Panc1 (cell line): ENCODE data around the gene PTTG1IP. TPM values are rescaled to one million over a fixed set of nuclear protein-coding genes. Genes with fewer than 3 reads are reported as not detected.

Source experiments
- ATAC-seq: fragments of 200-7000 bp; cut with Tn5 transposase; 2 replicates; pipeline ENCODE4 v1.9.1; 2020; ENCODE audit warnings: mild to moderate bottlenecking, moderate library complexity
- BruUV-seq: library from RNA; stranded (reverse); fragments of 400-500 nt; replicated peaks from 2 replicates; lab custom pipeline; 2021; lab: Mats Ljungman, UMichigan
- CTCF ChIA-PET: fragments of 300-600 bp; sonication (Branson Sonifier 250); formaldehyde crosslinking; loops from one replicate; lab custom pipeline; 2022; ENCODE audit warnings: antibody characterized with exemption; lab: Charles Lee
- POLR2A ChIA-PET: fragments of 300-600 bp; sonication (Branson Sonifier 250); formaldehyde crosslinking; loops from one replicate; lab custom pipeline; 2022; ENCODE audit warnings: antibody characterized with exemption; lab: Charles Lee
- DNase-seq: peaks from one replicate; pipeline ENCODE4 v3.0.0-alpha.2; 2010; ENCODE audit warnings: low read depth, low spot score
- H3K27ac ChIP-seq: 2 replicates; pipeline ENCODE4 v1.5.1; 2011; ENCODE audit warnings: mild to moderate bottlenecking, low read length, inconsistent platforms
- H3K27me3 ChIP-seq: fragments of 200-500 bp; sonication (Bioruptor generic); 2 replicates; pipeline ENCODE4 v1.6.0; 2014; ENCODE audit warnings: low read length, inconsistent platforms; ENCODE audit not compliant: control insufficient read depth, insufficient read depth
- H3K36me3 ChIP-seq: fragments of 200-500 bp; sonication (Bioruptor generic); 2 replicates; pipeline ENCODE4 v1.5.1; 2014; ENCODE audit warnings: inconsistent platforms, mild to moderate bottlenecking, low read length, moderate library complexity; ENCODE audit not compliant: control insufficient read depth, insufficient read depth
- H3K4me1 ChIP-seq: 2 replicates; pipeline ENCODE4 v1.5.1; 2011; ENCODE audit warnings: inconsistent platforms, mild to moderate bottlenecking, low read length, moderate library complexity; ENCODE audit not compliant: control insufficient read depth, insufficient read depth
- H3K4me3 ChIP-seq, 2 experiments: 2 replicates each; pipeline ENCODE4 v1.5.1; 2011 to 2012; ENCODE audit warnings: low read depth in 2 of 2, low read length in 2 of 2, mild to moderate bottlenecking in 2 of 2, inconsistent platforms in 1 of 2, moderate library complexity in 1 of 2
- H3K9me3 ChIP-seq: fragments of 200-500 bp; sonication (Bioruptor generic); 2 replicates; pipeline ENCODE4 v1.5.1; 2014; ENCODE audit warnings: low read depth, mild to moderate bottlenecking, inconsistent platforms, low read length, moderate library complexity; ENCODE audit not compliant: control insufficient read depth, insufficient read depth
- POLR2AphosphoS5 ChIP-seq: IDR thresholded peaks from 2 replicates; pipeline ENCODE4 v1.6.1; 2012; ENCODE audit warnings: mild to moderate bottlenecking, low read depth, low read length, moderate library complexity
- SIN3A ChIP-seq: IDR thresholded peaks from 2 replicates; pipeline ENCODE4 v1.6.1; 2012; ENCODE audit warnings: low read depth, mild to moderate bottlenecking, low read length, moderate library complexity, borderline replicate concordance; ENCODE audit not compliant: insufficient read depth
- TCF7L2 ChIP-seq: IDR thresholded peaks from 2 replicates; pipeline ENCODE4 v1.6.1; 2011; ENCODE audit warnings: mild to moderate bottlenecking, low read depth, low read length, inconsistent platforms
- in situ Hi-C: cut with HindIII; loops from 2 replicates; pipeline ENCODE4 v1.10.0; 2016; ENCODE audit warnings: low sequenced_read_pairs, low pct_unique_long_range_greater_than_20kb
- intact Hi-C: fragments of 100-400 bp; cut with micrococcal nuclease; formaldehyde crosslinking; loops from one replicate; pipeline ENCODE4 v1.10.0; 2022; ENCODE audit not compliant: unreplicated experiment
- total RNA-seq: library from RNA; stranded (reverse); gene quantifications from one replicate; pipeline ENCODE4 v1.2.1, GENCODE V29; 2021; ENCODE audit not compliant: unreplicated experiment
- TF ChIP-seq, protein P1 (sequence below): fragments of 450-650 bp; IDR thresholded peaks from 2 replicates; pipeline ENCODE4 v1.5.1; 2017; ENCODE audit warnings: mild to moderate bottlenecking
- TF ChIP-seq, protein P2 (sequence below), 2 experiments: IDR thresholded peaks; 2 replicates each; pipeline ENCODE4 v1.6.1; 2011 to 2012; ENCODE audit warnings: low read depth in 2 of 2, control low read depth in 1 of 2, low read length in 1 of 2, mild to moderate bottlenecking in 1 of 2, moderate library complexity in 1 of 2; ENCODE audit not compliant: insufficient read depth in 1 of 2

Gene PTTG1IP
- total RNA-seq, 1 experiment from 2014 or later = 226 TPM

DNA sequence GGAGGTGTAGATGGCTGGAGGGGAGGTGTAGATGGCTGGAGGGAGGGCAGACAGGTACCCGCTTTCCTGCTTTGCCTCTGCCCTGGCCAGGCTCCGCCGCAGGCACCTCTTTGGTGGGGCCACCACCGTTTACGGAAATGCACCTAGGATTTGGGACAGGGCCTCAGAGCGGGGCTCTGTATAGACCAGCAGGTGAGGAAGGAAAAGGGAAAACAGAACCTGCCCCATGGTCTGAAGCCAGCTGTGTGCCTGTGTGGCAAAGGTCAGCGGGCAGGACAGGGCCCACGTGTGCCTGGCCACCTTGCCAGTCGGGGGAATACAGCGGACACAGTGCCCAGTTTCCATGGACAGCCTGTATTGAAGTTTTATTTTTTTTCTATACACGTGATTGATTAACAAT, 12.1 kb upstream of the PTTG1IP start:
- H3K4me3 ChIP-seq = no peak overlapping the region
- intact Hi-C loops = no loop called here
- ChIA-PET CTCF (no interaction called here), POLR2A (no interaction called here)
- in situ Hi-C loops = no loop called here
- no peak overlapping the region for H3K27ac ChIP-seq
- no peaks in the 10 kb centered on the region for H3K36me3 ChIP-seq
- TF ChIP-seq, protein P1, sequence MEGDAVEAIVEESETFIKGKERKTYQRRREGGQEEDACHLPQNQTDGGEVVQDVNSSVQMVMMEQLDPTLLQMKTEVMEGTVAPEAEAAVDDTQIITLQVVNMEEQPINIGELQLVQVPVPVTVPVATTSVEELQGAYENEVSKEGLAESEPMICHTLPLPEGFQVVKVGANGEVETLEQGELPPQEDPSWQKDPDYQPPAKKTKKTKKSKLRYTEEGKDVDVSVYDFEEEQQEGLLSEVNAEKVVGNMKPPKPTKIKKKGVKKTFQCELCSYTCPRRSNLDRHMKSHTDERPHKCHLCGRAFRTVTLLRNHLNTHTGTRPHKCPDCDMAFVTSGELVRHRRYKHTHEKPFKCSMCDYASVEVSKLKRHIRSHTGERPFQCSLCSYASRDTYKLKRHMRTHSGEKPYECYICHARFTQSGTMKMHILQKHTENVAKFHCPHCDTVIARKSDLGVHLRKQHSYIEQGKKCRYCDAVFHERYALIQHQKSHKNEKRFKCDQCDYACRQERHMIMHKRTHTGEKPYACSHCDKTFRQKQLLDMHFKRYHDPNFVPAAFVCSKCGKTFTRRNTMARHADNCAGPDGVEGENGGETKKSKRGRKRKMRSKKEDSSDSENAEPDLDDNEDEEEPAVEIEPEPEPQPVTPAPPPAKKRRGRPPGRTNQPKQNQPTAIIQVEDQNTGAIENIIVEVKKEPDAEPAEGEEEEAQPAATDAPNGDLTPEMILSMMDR = no peak
- TF ChIP-seq SIN3A (no peak), POLR2AphosphoS5 (no peak), TCF7L2 (no peak)
- TF ChIP-seq, protein P2, sequence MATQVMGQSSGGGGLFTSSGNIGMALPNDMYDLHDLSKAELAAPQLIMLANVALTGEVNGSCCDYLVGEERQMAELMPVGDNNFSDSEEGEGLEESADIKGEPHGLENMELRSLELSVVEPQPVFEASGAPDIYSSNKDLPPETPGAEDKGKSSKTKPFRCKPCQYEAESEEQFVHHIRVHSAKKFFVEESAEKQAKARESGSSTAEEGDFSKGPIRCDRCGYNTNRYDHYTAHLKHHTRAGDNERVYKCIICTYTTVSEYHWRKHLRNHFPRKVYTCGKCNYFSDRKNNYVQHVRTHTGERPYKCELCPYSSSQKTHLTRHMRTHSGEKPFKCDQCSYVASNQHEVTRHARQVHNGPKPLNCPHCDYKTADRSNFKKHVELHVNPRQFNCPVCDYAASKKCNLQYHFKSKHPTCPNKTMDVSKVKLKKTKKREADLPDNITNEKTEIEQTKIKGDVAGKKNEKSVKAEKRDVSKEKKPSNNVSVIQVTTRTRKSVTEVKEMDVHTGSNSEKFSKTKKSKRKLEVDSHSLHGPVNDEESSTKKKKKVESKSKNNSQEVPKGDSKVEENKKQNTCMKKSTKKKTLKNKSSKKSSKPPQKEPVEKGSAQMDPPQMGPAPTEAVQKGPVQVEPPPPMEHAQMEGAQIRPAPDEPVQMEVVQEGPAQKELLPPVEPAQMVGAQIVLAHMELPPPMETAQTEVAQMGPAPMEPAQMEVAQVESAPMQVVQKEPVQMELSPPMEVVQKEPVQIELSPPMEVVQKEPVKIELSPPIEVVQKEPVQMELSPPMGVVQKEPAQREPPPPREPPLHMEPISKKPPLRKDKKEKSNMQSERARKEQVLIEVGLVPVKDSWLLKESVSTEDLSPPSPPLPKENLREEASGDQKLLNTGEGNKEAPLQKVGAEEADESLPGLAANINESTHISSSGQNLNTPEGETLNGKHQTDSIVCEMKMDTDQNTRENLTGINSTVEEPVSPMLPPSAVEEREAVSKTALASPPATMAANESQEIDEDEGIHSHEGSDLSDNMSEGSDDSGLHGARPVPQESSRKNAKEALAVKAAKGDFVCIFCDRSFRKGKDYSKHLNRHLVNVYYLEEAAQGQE (IDR thresholded peaks at IDR 0.05; ENCODE audit: insufficient read depth in 1 of 2, low read depth in 2 of 2, low read length in 1 of 2) = no peak
- ATAC-seq = no peak
- no peaks in the 10 kb centered on the region for H3K9me3 ChIP-seq
- no peak for DNase-seq
- no peaks in the 10 kb centered on the region; the same call in 1 of the 2 replicates for H3K4me1 ChIP-seq
- H3K27me3 ChIP-seq = no peaks in the 10 kb centered on the region
- no TSS peak for BruUV-seq

DNA sequence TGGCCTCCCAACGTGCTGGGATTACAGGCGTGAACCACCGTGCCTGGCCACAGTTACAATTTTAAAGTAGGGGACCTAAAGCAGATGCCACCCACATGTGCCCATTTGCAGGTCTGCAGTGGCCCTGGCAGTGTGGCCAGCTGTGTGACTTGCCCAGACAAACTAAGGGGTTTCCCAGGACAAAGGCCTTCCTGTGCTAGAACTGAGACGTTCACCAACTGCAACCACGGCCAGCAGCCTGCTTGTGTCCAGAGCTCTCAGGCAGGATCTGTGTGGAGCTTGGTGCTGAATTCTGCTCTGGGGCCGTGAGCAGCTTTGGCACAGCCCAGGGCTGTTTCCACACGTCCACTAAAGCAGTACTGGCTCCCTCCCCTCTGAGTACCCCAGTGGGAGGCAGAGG, 10.6 kb upstream of the PTTG1IP start:
- no peak overlapping the region for H3K27ac ChIP-seq
- H3K4me1 ChIP-seq = no peaks in the 10 kb centered on the region; the same call in 1 of the 2 replicates
- ChIA-PET CTCF (interaction anchor here (0.6 to 0.7 kb wide), 2 partner anchors 11 to 44 kb away, joined by 3 to 8 read pairs; partner anchors contain the start of gene PTTG1IP), POLR2A (no interaction called here)
- no peaks in the 10 kb centered on the region for H3K36me3 ChIP-seq
- BruUV-seq = no TSS peak
- no peaks in the 10 kb centered on the region for H3K9me3 ChIP-seq
- H3K27me3 ChIP-seq = no peaks in the 10 kb centered on the region
- ATAC-seq (no peak), DNase-seq (no peak)
- TF ChIP-seq TCF7L2 (no peak), POLR2AphosphoS5 (no peak), SIN3A (no peak)
- TF ChIP-seq, protein P1 = no peak
- TF ChIP-seq, protein P2 (IDR thresholded peaks at IDR 0.05; ENCODE audit: insufficient read depth in 1 of 2, low read depth in 2 of 2, low read length in 1 of 2) = no peak
- in situ Hi-C loops (no loop called here), intact Hi-C loops (no loop called here)
- H3K4me3 ChIP-seq = no peak overlapping the region
